GM10847 (cell line): Measurements from ENCODE around the gene DDB1.

ENCODE experiments used
- POLR2A ChIP-seq: IDR thresholded peaks from 2 replicates; pipeline ENCODE4 v1.6.1; 2011; ENCODE audit not compliant: insufficient read length; ENCODE audit errors: extremely low read depth

The DDB1 gene

GRCh38 chr11:61294717-61295595, 37.9 kb downstream of the DDB1 start, which contains the start of gene VWCE:
VWCE (minus strand) TSS chr11:61295316; CDS start chr11:61295037, 279 bp downstream.
- peak; percentile 35 for TF ChIP-seq POLR2A

GRCh38 chr11:61293867-61294716, 38.8 kb downstream of the DDB1 start:
- TF ChIP-seq POLR2A, result no peak

- no peak for TF ChIP-seq POLR2A
Observed at GRCh38 chr11:61292356-61292755, 40.5 kb downstream of the DDB1 start.

GRCh38 chr11:61290905-61291690, 41.8 kb downstream of the DDB1 start:
- TF ChIP-seq POLR2A, result no peak

- no peak for TF ChIP-seq POLR2A
Observed at GRCh38 chr11:61287338-61287977, 45.4 kb downstream of the DDB1 start.

GRCh38 chr11:61283613-61284012, 49.3 kb downstream of the DDB1 start:
- TF ChIP-seq POLR2A, result no peak

- TF ChIP-seq POLR2A, result no peak
Observed at GRCh38 chr11:61281581-61282250, 51.2 kb downstream of the DDB1 start.

GRCh38 chr11:61280883-61281580, 51.9 kb downstream of the DDB1 start:
- TF ChIP-seq POLR2A, result no peak

- TF ChIP-seq POLR2A, result no peak
Observed at GRCh38 chr11:61279934-61280659, 52.8 kb downstream of the DDB1 start.

GRCh38 chr11:61278001-61278470, 54.9 kb downstream of the DDB1 start:
- TF ChIP-seq POLR2A, result no peak

- TF ChIP-seq POLR2A, result no peak
Observed at GRCh38 chr11:61277186-61278000, 55.5 kb downstream of the DDB1 start.

GRCh38 chr11:61275191-61275590, 57.7 kb downstream of the DDB1 start:
- no peak for TF ChIP-seq POLR2A

GRCh38 chr11:61274084-61274483, 58.8 kb downstream of the DDB1 start:
- no peak for TF ChIP-seq POLR2A
